SK-N-SH (cell line): Measurements from ENCODE around the gene GNAZ.

Experiments used
- EP300 ChIP-seq, 2 experiments: IDR thresholded peaks; 2 replicates each; pipeline versions ENCODE4 v1.4.0 to v1.6.1; 2012; ENCODE audit warnings: borderline replicate concordance in 1 of 2, low read depth in 1 of 2, low read length in 1 of 2
- EZH2phosphoT487 ChIP-seq: fragments of 200-600 bp; sonication (generic); IDR thresholded peaks from 2 replicates; pipeline ENCODE4 v1.6.1; 2017; ENCODE audit warnings: low read depth, mixed run types, mild to moderate bottlenecking, antibody characterized with exemption, moderate library complexity, borderline replicate concordance
- POLR2AphosphoS5 ChIP-seq: IDR thresholded peaks from 2 replicates; pipeline ENCODE4 v1.6.1; 2012; ENCODE audit warnings: low read depth, low read length
- TAF1 ChIP-seq: IDR thresholded peaks from 2 replicates; pipeline ENCODE4 v1.6.1; 2012; ENCODE audit warnings: low read depth, mild to moderate bottlenecking, low read length, moderate library complexity, borderline replicate concordance
- TF ChIP-seq, protein P1 (sequence below): fragments of 200-600 bp; sonication (generic); IDR thresholded peaks from 2 replicates; pipeline ENCODE4 v1.6.1; 2017; ENCODE audit warnings: antibody characterized with exemption, mild to moderate bottlenecking, moderate library complexity

DNA sequence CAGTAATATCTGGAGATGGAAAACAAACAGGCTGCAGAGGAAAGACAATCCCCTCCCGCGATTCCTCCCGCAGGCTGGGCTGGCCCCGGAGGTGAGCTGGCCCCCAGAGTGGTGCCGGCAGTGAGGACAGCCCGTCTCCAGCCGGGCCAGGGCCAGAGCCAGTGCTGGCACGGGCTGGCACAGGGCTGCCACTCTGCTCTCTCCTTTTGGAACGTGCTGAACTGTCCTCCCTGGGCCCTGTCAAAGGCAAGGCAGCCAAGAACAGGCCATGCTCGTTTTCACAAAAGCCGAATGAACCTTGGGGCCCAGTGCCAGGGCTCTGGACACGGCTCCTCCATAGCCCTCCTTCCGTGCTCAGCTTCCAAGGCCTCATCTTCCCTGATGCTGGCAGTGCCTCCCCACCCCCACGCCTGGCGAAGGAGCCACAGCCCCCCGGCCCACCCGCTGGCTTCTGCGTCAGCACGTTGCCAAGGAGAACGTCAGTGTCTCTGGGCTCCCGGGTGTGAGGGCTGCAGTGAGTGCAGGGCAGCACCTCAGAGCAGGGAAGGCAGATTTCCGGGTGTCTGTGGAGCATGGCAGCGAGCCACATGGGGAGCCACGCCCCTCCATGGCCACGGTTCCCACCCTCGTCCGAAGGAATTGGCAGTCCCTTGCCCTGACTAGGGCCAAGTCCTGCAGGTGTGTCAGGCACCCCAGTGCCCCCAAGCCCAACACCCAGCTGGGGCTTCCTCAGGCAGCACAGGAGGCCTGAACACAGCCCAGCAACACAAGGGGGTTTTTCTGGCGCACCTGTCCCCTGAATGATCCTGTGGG, 28.6 kb downstream of the GNAZ start:
- TF ChIP-seq TAF1 (no peak), EZH2phosphoT487 (no peak), POLR2AphosphoS5 (no peak), EP300 (IDR thresholded peaks at IDR 0.05; ENCODE audit: borderline replicate concordance in 1 of 2, low read depth in 1 of 2, low read length in 1 of 2) (no peak)
- TF ChIP-seq, protein P1, sequence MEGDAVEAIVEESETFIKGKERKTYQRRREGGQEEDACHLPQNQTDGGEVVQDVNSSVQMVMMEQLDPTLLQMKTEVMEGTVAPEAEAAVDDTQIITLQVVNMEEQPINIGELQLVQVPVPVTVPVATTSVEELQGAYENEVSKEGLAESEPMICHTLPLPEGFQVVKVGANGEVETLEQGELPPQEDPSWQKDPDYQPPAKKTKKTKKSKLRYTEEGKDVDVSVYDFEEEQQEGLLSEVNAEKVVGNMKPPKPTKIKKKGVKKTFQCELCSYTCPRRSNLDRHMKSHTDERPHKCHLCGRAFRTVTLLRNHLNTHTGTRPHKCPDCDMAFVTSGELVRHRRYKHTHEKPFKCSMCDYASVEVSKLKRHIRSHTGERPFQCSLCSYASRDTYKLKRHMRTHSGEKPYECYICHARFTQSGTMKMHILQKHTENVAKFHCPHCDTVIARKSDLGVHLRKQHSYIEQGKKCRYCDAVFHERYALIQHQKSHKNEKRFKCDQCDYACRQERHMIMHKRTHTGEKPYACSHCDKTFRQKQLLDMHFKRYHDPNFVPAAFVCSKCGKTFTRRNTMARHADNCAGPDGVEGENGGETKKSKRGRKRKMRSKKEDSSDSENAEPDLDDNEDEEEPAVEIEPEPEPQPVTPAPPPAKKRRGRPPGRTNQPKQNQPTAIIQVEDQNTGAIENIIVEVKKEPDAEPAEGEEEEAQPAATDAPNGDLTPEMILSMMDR = no peak
